Measurements from ENCODE around the gene GRID2. TPM values are rescaled to one million over a fixed set of nuclear protein-coding genes. Genes with fewer than 3 reads are reported as not detected.

The GRID2 gene
- total RNA-seq, 6 experiments from 2014 or later, result not detected

DNA sequence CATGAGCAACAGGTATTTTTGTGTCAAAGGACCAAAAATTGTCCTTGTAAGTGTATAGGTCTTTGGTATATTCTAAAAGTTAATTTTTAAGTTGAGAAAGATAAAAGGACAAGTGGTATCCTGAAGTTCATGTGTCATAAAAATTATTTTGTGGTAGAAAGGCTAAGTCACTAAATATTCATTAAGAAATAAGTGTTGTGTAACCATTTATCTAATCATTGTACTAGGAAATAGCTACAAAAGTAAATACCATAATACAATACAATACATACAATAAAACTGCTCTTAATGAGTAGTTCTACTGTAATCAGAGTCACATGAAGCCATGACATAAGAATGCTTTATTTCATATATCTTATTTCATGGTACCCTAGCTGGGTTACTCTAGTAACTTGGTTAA, 1442.3 kb downstream of the GRID2 start:
- H3K27me3 ChIP-seq, result no peaks in the 10 kb centered on the region
- H3K4me1 ChIP-seq, result no peaks in the 10 kb centered on the region
- intact Hi-C loops (cut with DNase I), result no loop called here
- no peak for DNase-seq
- no peak overlapping the region for H3K4me3 ChIP-seq
- no peaks in the 10 kb centered on the region for H3K9me3 ChIP-seq
- H3K27ac ChIP-seq, result no peak overlapping the region
- no peaks in the 10 kb centered on the region for H3K36me3 ChIP-seq
- no peak for TF ChIP-seq POLR2A (IDR thresholded peaks at IDR 0.05)
- TF ChIP-seq, protein P1, sequence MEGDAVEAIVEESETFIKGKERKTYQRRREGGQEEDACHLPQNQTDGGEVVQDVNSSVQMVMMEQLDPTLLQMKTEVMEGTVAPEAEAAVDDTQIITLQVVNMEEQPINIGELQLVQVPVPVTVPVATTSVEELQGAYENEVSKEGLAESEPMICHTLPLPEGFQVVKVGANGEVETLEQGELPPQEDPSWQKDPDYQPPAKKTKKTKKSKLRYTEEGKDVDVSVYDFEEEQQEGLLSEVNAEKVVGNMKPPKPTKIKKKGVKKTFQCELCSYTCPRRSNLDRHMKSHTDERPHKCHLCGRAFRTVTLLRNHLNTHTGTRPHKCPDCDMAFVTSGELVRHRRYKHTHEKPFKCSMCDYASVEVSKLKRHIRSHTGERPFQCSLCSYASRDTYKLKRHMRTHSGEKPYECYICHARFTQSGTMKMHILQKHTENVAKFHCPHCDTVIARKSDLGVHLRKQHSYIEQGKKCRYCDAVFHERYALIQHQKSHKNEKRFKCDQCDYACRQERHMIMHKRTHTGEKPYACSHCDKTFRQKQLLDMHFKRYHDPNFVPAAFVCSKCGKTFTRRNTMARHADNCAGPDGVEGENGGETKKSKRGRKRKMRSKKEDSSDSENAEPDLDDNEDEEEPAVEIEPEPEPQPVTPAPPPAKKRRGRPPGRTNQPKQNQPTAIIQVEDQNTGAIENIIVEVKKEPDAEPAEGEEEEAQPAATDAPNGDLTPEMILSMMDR (IDR thresholded peaks at IDR 0.05), result no peak
- ATAC-seq, result no peak

DNA sequence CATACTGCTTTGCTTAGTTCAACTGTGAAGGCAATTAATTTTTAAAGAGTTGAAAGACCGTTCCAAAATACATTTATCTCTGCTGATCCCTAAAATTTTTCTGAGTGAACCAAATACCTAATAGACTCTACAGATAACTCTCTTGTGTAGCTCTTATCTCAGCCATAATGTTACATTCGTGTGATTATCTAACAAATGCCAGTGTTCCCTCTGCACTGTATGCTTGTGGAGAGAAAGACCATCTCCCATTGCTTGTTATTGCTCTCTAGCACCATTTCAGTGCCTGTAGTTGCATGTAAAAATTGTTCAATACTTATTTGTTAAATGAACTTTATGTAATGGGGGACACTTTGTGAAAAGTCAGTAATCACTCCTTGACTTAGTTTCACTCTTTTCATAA, 1443.5 kb downstream of the GRID2 start:
- Histone ChIP-seq H3K4me1 (no peaks in the 10 kb centered on the region), H3K36me3 (no peaks in the 10 kb centered on the region), H3K4me3 (no peak overlapping the region), H3K27me3 (no peaks in the 10 kb centered on the region), H3K27ac (no peak overlapping the region), H3K9me3 (no peaks in the 10 kb centered on the region)
- intact Hi-C loops (cut with DNase I), result no loop called here
- no peak for DNase-seq
- no peak for ATAC-seq
- TF ChIP-seq POLR2A (IDR thresholded peaks at IDR 0.05), result no peak
- TF ChIP-seq, protein P1 (IDR thresholded peaks at IDR 0.05), result no peak
- WGBS (ENCODE audit: insufficient coverage, low coverage, low lambda C conversion rate, missing lambda C conversion rate), result 46% methylated on average over 2 of the region's 2 CpGs

DNA sequence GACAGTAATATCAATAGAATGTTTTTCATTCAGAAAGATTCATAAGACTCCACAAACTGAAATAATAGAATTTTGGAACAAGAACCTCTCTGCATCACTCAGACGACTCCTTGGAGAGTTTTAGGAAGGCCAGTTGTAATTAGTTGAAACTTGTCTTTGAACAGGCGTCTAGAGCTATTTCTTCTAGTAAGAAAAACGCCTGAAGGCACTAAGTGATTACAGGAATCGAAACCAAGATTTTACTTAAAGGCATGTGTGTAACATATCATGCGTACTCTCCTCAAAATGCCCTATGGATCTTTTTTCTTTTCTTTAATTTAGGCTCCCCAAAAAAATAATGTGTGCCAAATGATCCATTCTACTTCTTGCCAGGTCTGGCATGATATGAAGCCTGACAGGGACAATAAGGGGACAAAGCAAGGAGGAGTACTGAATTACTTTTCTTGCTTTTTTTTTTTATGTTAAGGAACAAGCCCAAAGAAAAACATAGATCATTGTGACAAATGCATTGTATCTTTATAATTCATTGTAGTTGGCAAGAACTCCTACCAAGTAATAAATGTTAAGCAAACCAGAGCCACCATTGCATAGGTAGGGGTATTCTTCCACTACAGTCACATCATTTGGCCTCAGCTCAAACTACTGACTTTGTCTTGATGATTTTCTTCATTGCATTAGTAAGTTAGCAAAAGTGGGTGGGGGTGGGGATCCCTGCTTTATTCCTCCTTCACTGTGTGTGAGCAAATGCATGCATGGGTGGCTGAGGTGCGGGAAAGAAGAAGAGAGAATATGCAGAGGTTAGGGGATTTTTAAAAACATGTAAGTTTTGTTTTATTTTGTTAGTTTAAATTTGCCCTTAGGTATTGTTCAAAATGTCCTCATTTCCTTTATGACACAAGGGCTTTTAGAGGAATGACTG, 1444.9 kb downstream of the GRID2 start:
- 46% methylated on average over 6 of the region's 6 CpGs for WGBS (ENCODE audit: insufficient coverage, low coverage, low lambda C conversion rate, missing lambda C conversion rate)
- no peak for TF ChIP-seq POLR2A (IDR thresholded peaks at IDR 0.05)
- TF ChIP-seq, protein P1 (IDR thresholded peaks at IDR 0.05), result no peak

DNA sequence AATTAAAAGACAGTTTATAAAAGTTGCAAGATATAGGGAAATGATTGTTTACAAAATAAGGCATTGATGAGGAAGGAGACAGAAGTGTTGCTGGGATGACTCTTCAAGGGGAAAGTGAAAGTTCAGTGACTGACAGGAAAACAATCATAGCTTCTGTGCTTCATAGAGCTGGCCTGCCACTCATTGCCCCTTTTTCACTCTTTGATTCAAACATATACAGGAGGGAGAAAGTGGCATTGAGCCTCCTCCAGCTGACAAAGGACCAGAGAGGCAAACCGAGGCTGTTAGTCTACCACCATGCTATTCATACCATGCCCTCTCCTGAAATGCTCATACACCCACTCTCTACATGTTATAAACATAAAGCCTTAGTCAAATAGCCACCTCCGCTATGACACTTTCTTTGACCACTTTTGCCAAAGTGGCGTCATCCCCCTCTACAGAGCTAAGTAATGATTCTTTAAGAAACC, 1445.6 kb downstream of the GRID2 start:
- H3K9me3 ChIP-seq, result no peaks in the 10 kb centered on the region
- H3K4me1 ChIP-seq, result no peaks in the 10 kb centered on the region
- ATAC-seq (peak in 1 of 4 donors; percentile 28), DNase-seq (no peak)
- TF ChIP-seq POLR2A (IDR thresholded peaks at IDR 0.05), result no peak
- no peaks in the 10 kb centered on the region for H3K27me3 ChIP-seq
- H3K36me3 ChIP-seq, result no peaks in the 10 kb centered on the region
- H3K27ac ChIP-seq, result no peak overlapping the region
- intact Hi-C loops (cut with DNase I), result no loop called here
- 67% methylated on average over 3 of the region's 3 CpGs for WGBS (ENCODE audit: insufficient coverage, low coverage, low lambda C conversion rate, missing lambda C conversion rate)
- H3K4me3 ChIP-seq, result no peak overlapping the region

More for the DNA sequence above, 1444.9 kb downstream of the GRID2 start:
- Histone ChIP-seq H3K27ac (no peak overlapping the region), H3K9me3 (no peaks in the 10 kb centered on the region), H3K4me3 (no peak overlapping the region), H3K36me3 (no peaks in the 10 kb centered on the region), H3K27me3 (no peaks in the 10 kb centered on the region), H3K4me1 (no peaks in the 10 kb centered on the region)
- ATAC-seq, result no peak
- intact Hi-C loops (cut with DNase I), result no loop called here
- DNase-seq, result no peak

DNA sequence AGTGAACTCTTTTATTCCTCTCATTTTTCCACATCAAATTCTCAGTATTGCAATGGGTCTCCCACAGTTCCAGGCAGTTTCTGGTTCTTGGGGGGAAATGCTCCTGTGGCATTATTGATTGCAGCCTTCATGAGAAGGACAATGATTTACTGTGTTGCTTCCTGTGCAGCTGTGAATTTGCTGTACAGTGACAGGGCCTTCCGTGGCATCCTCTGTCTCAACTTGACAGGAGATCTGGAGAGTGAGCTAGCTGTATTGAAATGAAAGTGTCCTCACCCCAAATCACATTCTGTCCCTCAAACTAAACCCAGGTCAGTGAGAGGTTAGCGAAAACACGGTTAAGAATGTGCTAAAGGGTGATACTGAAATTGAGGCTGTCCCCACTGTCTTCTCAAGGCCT, 1447.6 kb downstream of the GRID2 start:
- no peaks in the 10 kb centered on the region for H3K9me3 ChIP-seq
- no peaks in the 10 kb centered on the region for H3K36me3 ChIP-seq
- DNase-seq (no peak), ATAC-seq (no peak)
- H3K4me3 ChIP-seq, result no peak overlapping the region
- H3K4me1 ChIP-seq, result no peaks in the 10 kb centered on the region
- no peaks in the 10 kb centered on the region for H3K27me3 ChIP-seq
- no peak overlapping the region for H3K27ac ChIP-seq
- 23% methylated on average over 1 of the region's 3 CpGs for whole genome bisulfite sequencing (ENCODE audit: insufficient coverage, low coverage, low lambda C conversion rate, missing lambda C conversion rate)
- TF ChIP-seq, protein P1 (IDR thresholded peaks at IDR 0.05), result no peak
- TF ChIP-seq POLR2A (IDR thresholded peaks at IDR 0.05), result no peak
- intact Hi-C loops (cut with DNase I), result no loop called here
